ENCODE data around the gene PAGE4.

PAGE4 gene

DNA sequence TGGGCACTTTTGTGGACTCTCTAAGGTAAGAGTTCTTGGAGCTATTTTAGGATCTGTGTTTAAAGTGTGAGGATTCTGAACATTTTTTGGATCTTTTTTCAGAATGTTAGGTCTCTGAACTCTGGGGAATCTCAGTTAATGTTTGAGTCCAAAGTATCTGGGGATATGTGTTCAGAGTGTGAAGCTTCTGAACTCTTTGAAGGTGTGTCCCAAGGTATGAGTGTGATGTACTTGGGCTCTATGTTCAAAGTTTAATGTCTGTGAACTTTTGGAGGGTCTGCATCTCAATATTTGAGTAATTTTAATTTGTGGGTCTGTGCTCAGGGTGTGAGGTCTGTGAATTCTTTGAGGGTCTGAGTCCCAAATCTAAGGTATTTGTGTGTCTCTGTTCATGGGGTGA lies 35.4 kb upstream of the PAGE4 start:
- Histone ChIP-seq H3K4me2 (ENCODE audit: low read length) (no peak overlapping the region), H3K79me2 (ENCODE audit: control insufficient read depth, low read length) (no peaks in the 10 kb centered on the region), H3F3A (ENCODE audit: control insufficient read depth, insufficient read depth) (no peaks in the 10 kb centered on the region), H3K27ac (ENCODE audit: low read depth, low read length) (no peak overlapping the region), H3K9me3 (ENCODE audit: control insufficient read depth, insufficient read depth, low read length) (no peaks in the 10 kb centered on the region), H3K36me3 (ENCODE audit: control insufficient read depth, low read length) (no peaks in the 10 kb centered on the region), H3K4me1 (ENCODE audit: control insufficient read depth, low read length) (no peaks in the 10 kb centered on the region), H3K9me2 (replicated peaks; ENCODE audit: control insufficient read depth, low read length) (no peaks in the 10 kb centered on the region), H3K4me3 (ENCODE audit: low read length) (no peak overlapping the region), H3K27me3 (ENCODE audit: control insufficient read depth, low read length) (no peaks in the 10 kb centered on the region), H4K20me1 (ENCODE audit: control insufficient read depth, insufficient read depth, low read depth, low read length) (no peaks in the 10 kb centered on the region)
- TF ChIP-seq EZH2phosphoT487 (IDR thresholded peaks at IDR 0.05; ENCODE audit: borderline replicate concordance, low read length) (no peak), CTCF (IDR thresholded peaks at IDR 0.05; ENCODE audit: low read depth, low read length, poor library complexity, severe bottlenecking) (no peak)

DNA sequence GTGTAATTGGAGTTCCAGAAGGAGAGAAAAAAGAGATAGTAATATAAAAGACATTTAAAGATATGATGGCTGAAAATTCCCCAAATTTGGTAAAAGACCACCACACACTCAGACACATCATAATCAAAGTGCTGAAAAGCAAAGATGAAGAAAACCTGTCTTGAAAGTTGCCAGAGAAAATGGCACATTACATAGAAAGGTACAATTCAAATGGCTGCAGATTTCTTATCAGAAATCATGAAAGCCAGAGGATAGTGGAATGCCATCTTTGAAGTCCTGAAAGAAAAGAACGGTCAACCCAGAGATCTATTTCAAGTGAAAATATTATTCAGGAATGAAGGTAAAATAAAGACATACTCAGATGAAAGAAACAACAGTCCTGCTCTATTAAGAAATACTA lies 29.3 kb upstream of the PAGE4 start:
- H3F3A ChIP-seq (ENCODE audit: control insufficient read depth, insufficient read depth) = no peaks in the 10 kb centered on the region
- no peaks in the 10 kb centered on the region for H3K27me3 ChIP-seq (ENCODE audit: control insufficient read depth, low read length)
- H3K9me2 ChIP-seq (replicated peaks; ENCODE audit: control insufficient read depth, low read length) = no peaks in the 10 kb centered on the region
- no peaks in the 10 kb centered on the region for H3K36me3 ChIP-seq (ENCODE audit: control insufficient read depth, low read length)
- no peak overlapping the region for H3K4me2 ChIP-seq (ENCODE audit: low read length)
- no peaks in the 10 kb centered on the region for H4K20me1 ChIP-seq (ENCODE audit: control insufficient read depth, insufficient read depth, low read depth, low read length)
- H3K4me1 ChIP-seq (ENCODE audit: control insufficient read depth, low read length) = no peaks in the 10 kb centered on the region
- H3K9me3 ChIP-seq (ENCODE audit: control insufficient read depth, insufficient read depth, low read length) = no peaks in the 10 kb centered on the region
- TF ChIP-seq EZH2phosphoT487 (IDR thresholded peaks at IDR 0.05; ENCODE audit: borderline replicate concordance, low read length) (no peak), CTCF (IDR thresholded peaks at IDR 0.05; ENCODE audit: low read depth, low read length, poor library complexity, severe bottlenecking) (no peak)
- H3K4me3 ChIP-seq (ENCODE audit: low read length) = no peak overlapping the region
- H3K27ac ChIP-seq (ENCODE audit: low read depth, low read length) = no peak overlapping the region
- H3K79me2 ChIP-seq (ENCODE audit: control insufficient read depth, low read length) = no peaks in the 10 kb centered on the region

DNA sequence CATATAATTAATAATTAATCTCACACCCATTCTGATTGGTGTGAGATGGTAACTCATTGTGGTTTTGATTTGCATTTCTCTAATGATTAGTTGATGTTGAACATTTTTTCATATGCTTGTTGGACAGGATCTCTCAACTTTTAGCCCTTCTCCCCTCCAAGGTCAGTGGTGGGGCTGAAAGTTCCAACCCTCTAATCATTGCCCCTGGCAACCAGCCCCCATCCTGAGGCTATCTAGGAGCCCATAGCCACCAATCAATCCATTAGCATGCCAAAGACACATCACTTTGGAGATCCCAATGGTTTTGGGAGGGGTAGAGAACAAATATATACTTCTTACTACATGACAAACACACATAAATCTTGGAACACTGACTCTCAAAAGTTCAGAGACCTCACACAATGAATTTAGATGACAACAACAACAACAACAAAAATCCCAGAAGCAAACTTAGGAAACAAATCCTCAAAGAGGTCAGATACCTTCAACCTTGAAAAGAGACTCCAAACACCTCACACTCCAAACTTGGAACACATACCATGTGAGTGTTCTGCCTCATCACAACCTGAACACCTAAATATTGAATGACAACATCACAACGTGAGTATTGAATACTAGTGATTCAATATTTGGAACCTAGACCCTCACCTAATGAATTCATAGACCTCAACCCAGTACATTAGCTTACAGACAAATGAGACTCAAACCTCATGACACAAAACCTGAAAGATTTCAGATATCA lies 19.0 kb upstream of the PAGE4 start:
- no peaks in the 10 kb centered on the region for H3K36me3 ChIP-seq (ENCODE audit: control insufficient read depth, low read length)

More for the DNA sequence above, 19.0 kb upstream of the PAGE4 start:
- no peaks in the 10 kb centered on the region for H3K4me1 ChIP-seq (ENCODE audit: control insufficient read depth, low read length)
- no peaks in the 10 kb centered on the region for H3F3A ChIP-seq (ENCODE audit: control insufficient read depth, insufficient read depth)
- H3K27me3 ChIP-seq (ENCODE audit: control insufficient read depth, low read length) = no peaks in the 10 kb centered on the region
- H3K27ac ChIP-seq (ENCODE audit: low read depth, low read length) = no peak overlapping the region
- no peak overlapping the region for H3K4me3 ChIP-seq (ENCODE audit: low read length)
- no peaks in the 10 kb centered on the region for H3K79me2 ChIP-seq (ENCODE audit: control insufficient read depth, low read length)
- H3K9me3 ChIP-seq (ENCODE audit: control insufficient read depth, insufficient read depth, low read length) = no peaks in the 10 kb centered on the region
- H3K4me2 ChIP-seq (ENCODE audit: low read length) = no peak overlapping the region
- H4K20me1 ChIP-seq (ENCODE audit: control insufficient read depth, insufficient read depth, low read depth, low read length) = no peaks in the 10 kb centered on the region
- no peak for TF ChIP-seq EZH2phosphoT487 (IDR thresholded peaks at IDR 0.05; ENCODE audit: borderline replicate concordance, low read length)
- no peak for TF ChIP-seq CTCF (IDR thresholded peaks at IDR 0.05; ENCODE audit: low read depth, low read length, poor library complexity, severe bottlenecking)
- H3K9me2 ChIP-seq (replicated peaks; ENCODE audit: control insufficient read depth, low read length) = no peaks in the 10 kb centered on the region

Measured in DOHH2 (cell line).